ENCODE results near the gene KCTD1. TPM values are rescaled to one million over a fixed set of nuclear protein-coding genes. Genes with fewer than 3 reads are reported as not detected.
A peak's percentile ranks its signal among the peaks of the same experiment; 100 is the strongest.

Gene KCTD1
- total and polyA plus RNA-seq, 2 of the 8 experiments (the other 6 are each of a cell fraction or from before 2014, with no cell fraction given): 7.7 to 14.0 TPM

GRCh38 chr18:26405190-26405801 is 143.1 kb downstream of the KCTD1 start:
- Histone ChIP-seq H3K4me3 (ENCODE audit: extremely low read depth in 1 of 4, insufficient read depth in 2 of 4, low read depth in 3 of 4, low read length in 4 of 4) (no peak overlapping the region), H3K4me2 (ENCODE audit: insufficient read depth in 1 of 2, low read depth in 2 of 2, low read length in 2 of 2) (no peak overlapping the region), H3K14ac (ENCODE audit: insufficient read length) (no peak overlapping the region), H2AFZ (ENCODE audit: low read length) (no peak overlapping the region), H2BK120ac (replicated peaks; ENCODE audit: low read depth, low read length) (no peak overlapping the region), H3K27ac (ENCODE audit: low read depth, low read length) (no peak overlapping the region), H3K18ac (ENCODE audit: extremely low read depth, low read length) (no peak overlapping the region), H2BK12ac (ENCODE audit: low read depth, low read length) (no peak overlapping the region), H2BK20ac (ENCODE audit: low read length) (no peak overlapping the region), H2AK5ac (ENCODE audit: low read depth, low read length) (no peak overlapping the region), H4K91ac (replicated peaks; ENCODE audit: insufficient read length, low read length) (no peak overlapping the region), H3K56ac (replicated peaks; ENCODE audit: insufficient read length, low read depth, low read length) (no peak overlapping the region), H3K79me2 (ENCODE audit: control insufficient read depth in 1 of 2, insufficient read depth in 2 of 2, low read length in 2 of 2) (no peaks in the 10 kb centered on the region), H4K20me1 (replicated peaks in 1 of 2; ENCODE audit: control insufficient read depth in 1 of 2, insufficient read depth in 2 of 2, low read length in 2 of 2) (no peaks in the 10 kb centered on the region), H3K9me3 (ENCODE audit: insufficient read depth in 2 of 2, low read depth in 1 of 2, low read length in 1 of 2) (no peaks in the 10 kb centered on the region), H2BK5ac (ENCODE audit: low read depth, low read length) (no peak overlapping the region; the same call in 1 of the 2 replicates), H3K4ac (replicated peaks; ENCODE audit: insufficient read length, low read depth, low read length) (no peak overlapping the region), H3K27me3 (replicated peaks in 1 of 4; ENCODE audit: control insufficient read depth in 3 of 4, extremely low read depth in 1 of 4, insufficient read depth in 3 of 4, low read length in 3 of 4) (no peaks in the 10 kb centered on the region), H3K36me3 (ENCODE audit: control insufficient read depth in 2 of 4, insufficient read depth in 4 of 4, low read length in 3 of 4) (no peaks in the 10 kb centered on the region), H3K9ac (replicated peaks in 1 of 4; ENCODE audit: extremely low read depth in 1 of 4, low read depth in 3 of 4, low read length in 3 of 4) (no peak overlapping the region), H3K23ac (ENCODE audit: insufficient read length) (no peak overlapping the region), H3K4me1 (replicated peaks in 1 of 4; ENCODE audit: control insufficient read depth in 3 of 4, insufficient read depth in 4 of 4, low read length in 3 of 4) (peaks cover 0 to 4% (median 2%) of the 10 kb centered on the region in 4 experiments; a peak in 2 of 7 replicates), H2BK15ac (ENCODE audit: low read length) (0 out of 2 replicates have a peak overlapping the region, but pooled peaks have one; percentile 38), H4K5ac (ENCODE audit: insufficient read length, low read depth, low read length) (no peak overlapping the region), H3K23me2 (ENCODE audit: low read depth, low read length) (no peaks in the 10 kb centered on the region), H4K8ac (ENCODE audit: extremely low read depth, insufficient read depth, low read length) (no peak overlapping the region; the same call in 1 of the 2 replicates), H3K79me1 (ENCODE audit: low read depth, low read length) (no peaks in the 10 kb centered on the region)
- CTCF ChIA-PET (ENCODE audit: partially characterized antibody): interaction anchor here (0.5 to 3.7 kb wide), 16 partner anchors 8 to 241 kb away, joined by 3 to 26 read pairs (median 4); partner anchors contain the start of gene KCTD1
- 66% methylated on average over 5 of the region's 5 CpGs; no CpG with 5 or more reads in 1 of the 2 experiments for WGBS, 2 experiments (ENCODE audit: extremely low coverage in 1 of 2, insufficient coverage in 1 of 2, insufficient read length in 1 of 2, insufficient replicate concordance in 2 of 2, low coverage in 1 of 2, low lambda C conversion rate in 2 of 2, missing lambda C conversion rate in 1 of 2)
- POLR2A ChIA-PET (ENCODE audit: partially characterized antibody): no interaction called here
- DNase-seq (ENCODE audit: low read depth in 1 of 2, low spot score in 2 of 2) (no peak), FAIRE-seq (no peak)
- TF ChIP-seq TBP (IDR thresholded peaks at IDR 0.05; ENCODE audit: low read depth, low read length): no peak
- TF ChIP-seq RAD21 (IDR thresholded peaks at IDR 0.05 in 1 of 2, conservative IDR thresholded peaks at IDR 0.05 in 1 of 2; ENCODE audit: low read depth in 2 of 2, low read length in 2 of 2): peak; percentile 73 to 78
- TF ChIP-seq USF2 (IDR thresholded peaks at IDR 0.05; ENCODE audit: low read length): no peak
- no peak for TF ChIP-seq NRF1 (IDR thresholded peaks at IDR 0.05; ENCODE audit: low read depth, low read length)
- TF ChIP-seq SIN3A (conservative IDR thresholded peaks at IDR 0.05 in 1 of 2, IDR thresholded peaks at IDR 0.05 in 1 of 2; ENCODE audit: low read depth in 1 of 2, low read length in 2 of 2): no peak
- no peak for TF ChIP-seq FOSL1 (IDR thresholded peaks at IDR 0.05; ENCODE audit: insufficient read depth, low read depth, low read length)
- no peak for TF ChIP-seq TAF1 (IDR thresholded peaks at IDR 0.05; ENCODE audit: low read depth, low read length)
- peak; percentile 44 to 58 (median 51) for TF ChIP-seq CTCF (IDR thresholded peaks at IDR 0.05; ENCODE audit: control extremely low read depth in 1 of 3, insufficient read depth in 1 of 3, low read depth in 1 of 3, low read length in 3 of 3)

Data from H1 (cell line).